HG03039 (cell line): ENCODE results near the gene HLA-A.
"Not testable (repeated sequence)": the region's sequence is repeated elsewhere in the genome, so short reads cannot be mapped to it uniquely, and the experiment has no call there.

Experiments
- ATAC-seq: cut with Tn5 transposase; IDR thresholded peaks from one replicate; pipeline ENCODE4 v1.9.1; 2021; ENCODE audit warnings: mild to moderate bottlenecking, moderate library complexity; ENCODE audit not compliant: unreplicated experiment

The HLA-A gene

DNA sequence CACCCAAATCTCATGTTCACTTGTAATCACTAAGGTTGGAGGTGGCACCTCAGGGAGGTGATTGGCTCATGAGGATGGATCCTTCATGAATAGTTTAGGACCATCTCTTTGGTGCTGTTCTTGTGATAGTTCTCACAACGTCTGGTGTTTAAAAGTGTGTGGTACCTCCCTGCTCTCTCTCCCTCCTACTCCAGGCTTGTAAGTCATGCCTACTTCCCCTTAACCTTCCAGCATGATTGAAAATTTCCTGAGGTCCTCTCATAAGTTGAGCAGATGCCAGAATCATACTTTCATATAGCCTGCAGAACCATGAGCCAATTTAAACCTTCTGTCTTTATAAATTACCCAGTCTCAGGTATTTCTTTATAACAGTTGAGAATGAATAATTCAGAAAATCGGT is 16.6 kb downstream of the HLA-A start:
- no peak for ATAC-seq

DNA sequence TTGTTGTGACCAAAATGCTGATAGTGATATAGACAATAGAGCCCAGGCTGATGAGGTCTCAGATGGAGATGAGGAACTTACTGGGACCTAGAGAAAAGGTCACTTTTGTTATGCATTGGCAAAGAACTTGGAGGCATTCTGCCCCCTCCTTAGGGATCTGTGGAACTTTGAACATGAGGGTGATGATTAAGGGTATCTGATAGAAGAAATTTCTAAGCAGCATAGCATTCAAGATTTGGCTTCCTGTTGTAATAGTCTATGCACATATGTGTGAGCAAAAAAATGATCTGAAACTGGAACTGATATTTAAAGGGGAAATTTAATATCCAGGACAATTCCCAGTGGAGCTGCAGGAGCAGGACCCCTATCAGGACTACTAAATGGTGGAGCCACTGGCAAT is 17.1 kb downstream of the HLA-A start:
- no peak for ATAC-seq

DNA sequence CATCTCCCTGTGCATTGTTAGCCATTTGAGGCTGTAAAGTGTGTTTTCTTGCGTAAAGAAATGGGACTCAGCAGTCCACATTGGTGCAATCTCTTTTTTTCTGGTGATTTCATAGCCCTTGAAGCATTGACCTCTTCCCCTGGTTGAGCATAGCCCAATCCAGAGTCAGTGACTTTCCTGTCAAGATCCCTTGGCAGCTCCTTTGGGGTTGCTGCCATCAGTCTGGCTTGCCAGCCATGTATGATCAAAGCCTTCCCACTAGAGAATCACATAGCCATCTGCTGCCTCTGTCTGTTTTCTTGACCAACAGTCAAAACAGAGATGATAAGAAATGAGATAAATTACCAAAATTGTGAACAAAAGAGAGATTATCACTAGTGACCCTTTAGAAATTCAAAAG is 19.6 kb downstream of the HLA-A start:
- ATAC-seq = no peak

DNA sequence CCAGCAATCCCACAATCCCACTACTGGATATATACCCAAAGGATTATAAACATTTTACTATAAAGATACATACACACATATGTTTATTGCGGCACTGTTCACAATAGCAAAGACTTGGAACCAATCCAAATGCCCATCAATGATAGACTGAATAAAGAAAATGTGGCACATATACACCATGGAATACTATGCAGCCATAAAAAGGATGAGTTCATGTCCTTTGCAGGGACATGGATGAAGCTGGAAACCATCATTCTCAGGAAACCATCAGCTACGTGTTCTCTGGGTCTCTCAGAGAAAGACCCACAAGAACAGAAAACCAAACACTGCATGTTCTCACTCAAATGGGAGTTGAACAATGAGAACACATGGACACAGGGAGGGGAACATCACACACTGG is 21.4 kb downstream of the HLA-A start:
- ATAC-seq = not testable (repeated sequence)

DNA sequence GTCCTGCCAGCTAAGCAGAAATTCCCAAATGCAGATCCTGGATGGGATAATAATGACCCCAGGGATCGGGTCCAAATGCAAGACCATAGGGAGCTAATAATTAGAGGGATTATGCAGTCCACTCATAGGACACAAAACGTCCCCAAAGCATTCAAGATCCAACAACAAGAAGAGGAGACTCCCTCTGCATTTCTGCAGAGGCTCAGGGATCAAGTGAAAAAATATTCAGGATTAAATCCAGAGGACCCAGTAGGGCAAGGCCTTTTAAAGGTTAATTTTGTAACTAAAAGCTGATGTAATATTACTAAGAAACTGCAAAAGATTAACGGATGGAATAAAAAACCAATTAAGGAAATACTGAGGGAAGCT is 22.2 kb downstream of the HLA-A start:
- ATAC-seq = no peak

DNA sequence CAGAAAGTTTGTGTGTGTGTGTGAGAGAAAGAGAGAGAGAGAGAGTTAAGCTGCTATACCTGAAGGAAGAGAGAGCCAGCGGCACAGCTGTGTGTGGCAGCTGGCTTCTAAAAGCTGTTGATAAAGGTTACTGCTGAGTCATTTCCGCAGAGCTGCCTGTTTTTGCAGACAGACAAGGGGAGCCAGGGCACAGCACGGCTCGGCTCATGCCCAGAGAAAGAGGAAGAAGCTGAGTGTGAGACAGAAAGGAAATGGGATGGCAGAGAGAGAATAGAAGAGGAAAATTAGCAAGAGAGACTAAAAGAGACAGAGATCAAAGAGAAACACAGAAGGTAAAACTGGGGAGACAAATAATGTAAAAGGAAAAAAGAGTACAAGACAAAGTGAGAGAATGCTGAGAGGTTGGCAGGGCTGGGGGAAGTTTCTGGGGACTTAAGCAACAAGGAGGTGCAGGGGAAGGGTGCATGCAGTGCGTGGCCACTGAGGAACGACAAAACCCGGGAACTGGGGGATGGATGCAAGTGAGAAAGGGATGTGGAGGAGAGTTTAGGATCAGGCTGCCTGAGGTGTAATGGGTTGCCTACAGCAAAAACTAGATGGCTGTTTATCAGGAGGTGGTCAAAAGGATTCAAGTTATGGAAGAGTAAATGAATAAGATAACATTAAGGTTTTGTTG is 22.7 kb downstream of the HLA-A start:
- peak; percentile 92 for ATAC-seq

DNA sequence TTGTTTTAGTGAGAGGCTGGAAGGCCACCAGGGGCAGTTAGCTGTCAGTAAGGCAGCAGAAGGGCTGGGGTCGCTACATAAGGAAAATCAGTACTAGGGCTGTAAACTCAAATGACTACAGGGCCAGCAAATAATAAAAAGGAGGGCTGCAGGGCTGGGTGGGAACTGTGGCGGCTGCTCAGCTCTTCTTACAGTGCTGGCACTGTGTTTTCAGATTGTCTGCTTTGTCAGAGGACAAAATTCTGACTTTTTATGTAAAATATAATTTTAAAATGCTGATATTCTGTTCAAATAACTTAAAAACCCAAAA is 23.2 kb downstream of the HLA-A start:
- ATAC-seq = no peak

DNA sequence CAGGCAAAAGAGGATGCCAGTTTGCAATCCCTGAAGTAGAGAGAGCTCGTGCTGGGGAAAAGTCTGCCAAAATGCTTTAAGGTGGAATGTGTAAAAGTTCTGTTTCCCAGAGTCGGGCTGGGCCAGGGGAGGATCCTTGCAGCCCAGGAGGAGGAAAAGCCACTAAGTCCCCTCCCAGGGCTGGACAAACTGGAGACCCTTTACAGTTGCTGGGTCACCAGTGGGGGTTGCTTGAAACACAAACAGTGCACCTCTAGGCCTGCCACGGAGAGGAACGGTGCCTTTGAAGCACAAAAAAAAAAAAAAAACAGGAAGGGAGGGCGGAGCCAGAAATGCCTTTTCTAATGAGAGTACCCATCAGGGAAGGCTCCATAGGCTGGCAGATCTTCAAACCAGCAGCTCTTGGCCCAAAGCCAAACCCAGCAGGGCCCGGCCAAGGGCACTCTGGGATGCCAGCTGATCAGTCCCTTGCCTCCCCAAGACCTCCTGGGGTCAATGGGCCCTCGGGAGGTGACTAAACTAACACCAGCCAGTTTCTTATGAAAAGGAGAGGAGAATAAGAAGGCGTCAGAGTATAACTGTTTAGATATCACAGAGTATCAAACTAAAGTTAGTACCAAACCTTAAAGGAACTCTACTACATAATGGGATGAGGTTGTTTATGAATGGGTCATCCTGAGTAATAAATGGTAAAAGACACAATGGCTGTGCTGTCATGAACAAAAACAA is 23.7 kb downstream of the HLA-A start:
- ATAC-seq = no peak

DNA sequence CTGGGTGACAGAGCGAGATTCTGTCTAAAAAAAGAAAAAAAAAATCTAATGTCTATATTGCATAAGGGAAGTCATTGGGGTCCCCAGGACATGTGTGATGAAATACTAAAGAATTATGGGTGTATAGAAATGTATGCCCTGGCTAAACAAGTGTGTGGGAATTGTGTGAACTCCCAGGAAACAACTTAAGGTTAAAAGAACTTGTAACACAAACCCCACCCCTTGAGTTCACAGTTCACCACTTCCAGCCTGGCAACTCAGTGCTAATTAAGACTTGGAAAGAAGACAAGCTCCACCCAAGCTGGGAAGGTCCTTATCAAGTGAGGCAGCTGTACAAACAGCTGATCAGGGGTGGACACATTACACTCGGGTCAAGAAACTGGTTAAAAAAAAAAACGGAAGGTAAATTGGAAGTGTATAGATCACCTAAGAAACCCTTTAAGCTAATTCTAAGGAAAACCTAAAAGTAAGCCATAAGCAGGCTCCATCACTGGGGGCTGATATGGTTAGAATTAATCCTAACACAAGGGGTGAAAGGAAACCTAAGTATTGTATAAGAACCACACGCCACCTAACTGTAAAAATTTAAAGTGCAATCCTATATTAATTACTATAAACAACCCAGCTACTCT is 25.2 kb downstream of the HLA-A start:
- ATAC-seq = no peak

DNA sequence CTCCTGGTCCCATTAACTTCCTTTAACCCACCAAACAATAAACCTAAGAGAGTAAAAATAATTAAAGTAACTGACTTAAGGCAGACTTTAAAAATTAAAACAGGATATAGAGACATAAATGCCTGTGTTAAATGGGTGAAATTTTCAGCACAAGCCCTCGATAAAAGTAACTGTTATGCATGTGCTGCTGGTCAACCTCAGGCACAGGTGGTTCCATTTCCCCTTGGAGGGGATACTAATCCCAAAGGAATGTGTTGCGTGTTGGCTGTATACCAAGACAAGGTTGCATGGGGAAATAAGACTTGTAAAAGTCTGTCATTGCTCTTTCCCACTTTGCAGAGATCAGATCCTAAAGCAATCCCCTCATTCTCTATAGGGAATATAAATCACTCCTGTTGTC is 25.8 kb downstream of the HLA-A start:
- ATAC-seq = no peak

DNA sequence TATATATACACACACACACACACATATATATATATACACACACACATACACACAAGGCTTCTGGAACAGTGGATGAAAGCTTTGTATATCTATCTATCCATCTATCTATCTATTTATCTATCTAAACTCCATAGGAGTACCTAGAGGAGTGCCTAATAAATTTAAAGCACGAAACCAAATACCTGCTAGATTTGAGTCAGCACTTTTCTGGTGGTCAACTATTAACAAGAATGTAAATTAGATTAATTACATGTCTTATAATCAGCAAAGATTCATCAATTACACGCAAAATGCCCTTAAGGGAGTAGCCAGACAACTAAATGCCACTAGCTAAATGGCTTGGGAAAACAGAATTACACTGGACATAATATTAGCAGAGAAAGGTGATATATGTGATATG is 26.6 kb downstream of the HLA-A start:
- no peak for ATAC-seq

DNA sequence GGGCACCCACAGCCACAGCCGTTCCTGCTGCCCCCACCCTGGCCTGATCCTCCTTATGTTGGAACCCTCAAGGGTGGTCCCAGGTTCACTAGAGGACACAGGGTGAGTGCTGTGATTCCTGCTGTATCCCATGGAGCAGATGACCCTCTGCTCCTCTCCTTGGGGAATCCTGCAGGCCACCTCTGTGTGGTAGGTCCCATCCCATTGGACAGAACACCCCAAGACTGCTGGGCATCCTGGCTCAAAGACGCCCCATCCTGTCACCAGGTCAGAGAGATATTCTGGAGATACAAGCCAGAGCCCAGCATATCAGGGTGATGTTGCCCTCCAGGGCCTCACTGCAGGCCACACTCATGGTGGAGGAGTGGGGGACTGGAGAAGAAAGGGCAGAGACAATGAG is 28.4 kb downstream of the HLA-A start:
- no peak for ATAC-seq

DNA sequence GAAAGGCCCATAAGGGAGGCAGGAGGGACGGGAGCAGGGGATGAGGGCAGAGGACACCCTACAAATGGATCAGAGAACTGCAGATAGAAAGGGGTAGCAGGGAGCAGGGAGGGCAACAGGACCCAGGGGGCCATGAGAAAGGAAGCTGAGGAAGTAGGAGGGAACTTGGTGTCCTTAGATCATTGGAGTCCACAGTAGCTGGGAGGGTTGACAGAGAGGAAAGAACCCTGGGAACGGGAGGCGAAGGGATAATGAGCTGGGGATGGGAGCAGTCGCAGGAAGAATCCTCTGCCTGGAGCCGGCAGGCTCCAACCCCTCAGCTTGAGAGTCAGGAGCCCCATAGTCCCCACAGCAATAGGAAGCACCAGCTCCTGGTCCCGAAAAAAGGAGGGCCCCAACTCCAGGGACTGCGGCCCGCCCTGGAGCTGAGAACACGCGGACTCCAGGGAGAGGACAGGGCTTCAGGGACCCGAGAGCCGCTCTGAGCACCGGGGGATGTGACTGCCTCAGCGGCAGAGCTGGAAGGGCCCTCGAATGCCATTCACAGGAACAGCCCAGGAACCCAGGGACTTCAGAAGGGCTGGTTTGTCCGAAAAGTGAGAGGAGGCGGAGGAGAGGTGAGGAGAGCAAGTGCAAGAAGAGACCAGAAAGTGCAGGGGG is 32.7 kb downstream of the HLA-A start:
- no peak for ATAC-seq

DNA sequence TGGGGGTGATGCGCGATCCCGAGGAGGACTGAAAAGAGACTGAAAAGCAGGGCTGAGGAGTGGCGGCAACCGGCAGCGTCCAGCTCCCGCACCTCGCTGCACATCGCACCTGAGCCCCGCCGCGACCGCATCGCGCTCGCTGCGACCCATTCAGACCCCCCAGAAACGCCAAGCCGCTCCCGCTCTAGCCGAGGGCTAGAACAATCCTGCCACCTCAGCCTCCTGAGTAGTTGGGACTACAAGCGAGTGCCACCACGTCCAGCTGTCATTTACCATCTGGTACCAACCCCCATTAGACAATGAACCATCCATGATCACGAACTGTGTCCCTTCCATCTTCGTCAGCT is 33.2 kb downstream of the HLA-A start:
- no peak for ATAC-seq

DNA sequence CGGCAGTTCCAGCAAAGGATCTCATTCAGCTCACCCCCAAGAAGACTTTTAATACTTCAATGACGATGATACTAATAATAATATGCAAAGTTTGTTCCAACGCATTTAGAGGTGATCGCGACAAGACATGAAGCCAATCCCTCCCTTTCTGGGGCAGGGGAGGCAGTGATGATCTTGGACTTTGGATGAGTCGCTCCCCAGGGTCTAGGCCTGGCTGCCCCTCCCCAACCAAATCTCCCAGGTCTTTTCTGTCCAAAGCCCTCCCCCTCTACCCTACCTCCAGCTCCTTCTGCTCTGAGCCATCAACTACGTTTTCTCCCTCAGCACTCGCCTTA is 33.9 kb downstream of the HLA-A start:
- no peak for ATAC-seq

DNA sequence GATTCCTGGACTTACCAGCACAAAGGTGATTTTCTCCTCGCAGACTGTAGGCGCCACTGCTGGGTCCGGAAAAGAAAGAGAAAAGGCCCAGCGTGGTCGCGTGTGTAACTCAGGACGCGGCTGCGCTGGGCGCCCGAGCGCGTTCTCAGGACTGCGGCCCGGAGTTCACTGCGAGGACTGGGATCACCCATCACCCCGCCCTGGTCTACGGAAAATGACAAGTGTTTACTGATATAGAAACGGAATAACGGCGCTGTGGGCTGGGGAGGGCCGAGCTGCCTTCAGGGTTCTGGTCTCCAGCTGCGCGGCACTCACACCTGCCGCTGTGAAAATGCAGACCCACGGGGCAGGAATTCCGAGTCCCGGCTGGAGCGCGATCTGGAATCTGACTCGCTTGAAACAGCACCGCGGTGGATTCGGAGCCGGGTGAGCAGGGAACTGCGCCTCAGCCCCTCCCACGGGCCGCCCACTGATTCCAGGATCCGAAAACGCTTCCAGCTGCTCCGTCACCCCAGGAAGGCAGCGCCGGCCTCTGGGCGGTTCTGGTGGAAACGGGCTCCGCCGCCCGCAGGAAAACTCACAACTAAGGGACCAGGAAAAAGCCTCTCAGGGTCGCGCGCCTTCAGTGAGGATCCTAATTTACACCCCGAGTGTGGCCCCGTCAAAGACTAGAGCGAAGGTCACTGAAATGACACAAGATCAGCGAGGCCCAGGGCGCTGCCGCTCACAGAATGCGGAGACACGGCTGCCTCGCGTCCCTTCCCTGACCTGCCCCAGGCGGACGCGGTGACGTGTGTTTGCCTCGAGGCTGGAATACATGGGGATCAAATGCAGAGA is 34.5 kb downstream of the HLA-A start:
- ATAC-seq = no peak

DNA sequence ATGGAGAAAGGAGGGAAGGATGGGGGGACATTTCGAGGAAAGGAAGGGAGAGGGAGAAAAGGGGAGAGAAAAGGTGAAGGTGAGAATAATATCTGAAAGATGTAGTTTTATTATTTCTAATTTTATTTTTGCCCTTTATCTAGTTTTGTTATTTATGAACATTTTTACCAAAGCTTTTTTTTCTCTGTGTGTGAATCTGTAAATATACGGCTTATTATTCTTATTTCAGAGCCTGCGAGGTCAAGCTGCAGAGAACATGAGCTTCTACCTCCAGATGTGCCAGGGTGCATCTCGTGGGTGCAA is 35.0 kb downstream of the HLA-A start:
- ATAC-seq = no peak

DNA sequence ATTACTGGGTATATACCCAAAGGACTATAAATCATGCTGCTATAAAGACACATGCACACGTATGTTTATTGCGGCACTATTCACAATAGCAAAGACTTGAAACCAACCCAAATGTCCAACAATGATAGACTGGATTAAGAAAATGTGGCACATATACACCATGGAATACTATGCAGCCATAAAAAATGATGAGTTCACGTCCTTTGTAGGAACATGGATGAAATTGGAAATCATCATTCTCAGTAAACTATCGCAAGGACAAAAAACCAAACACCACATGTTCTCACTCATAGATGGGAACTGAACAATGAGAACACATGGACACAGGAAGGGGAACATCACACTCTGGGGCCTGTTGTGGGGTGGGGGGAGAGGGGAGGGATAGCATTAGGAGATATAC is 37.7 kb downstream of the HLA-A start:
- not testable (repeated sequence) for ATAC-seq

DNA sequence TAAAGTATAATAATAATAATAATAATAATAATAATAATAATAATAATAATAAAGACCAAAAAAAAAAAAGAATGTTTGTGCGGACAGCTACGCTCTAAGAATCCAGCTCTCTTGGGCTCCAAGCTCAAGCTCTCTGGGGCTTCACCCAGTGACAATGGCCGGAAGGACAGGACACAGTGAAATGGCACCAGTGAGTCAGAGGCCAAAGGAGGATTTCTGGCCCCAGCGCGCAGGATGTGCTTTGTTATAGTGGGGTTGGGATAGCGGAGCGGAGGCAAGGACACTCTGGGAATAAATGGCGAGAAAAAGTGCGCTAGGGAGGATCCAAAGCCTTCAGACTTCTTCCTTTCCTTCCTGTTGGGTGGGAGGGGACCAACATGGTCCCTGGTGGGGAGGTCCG is 38.2 kb downstream of the HLA-A start:
- ATAC-seq = no peak

DNA sequence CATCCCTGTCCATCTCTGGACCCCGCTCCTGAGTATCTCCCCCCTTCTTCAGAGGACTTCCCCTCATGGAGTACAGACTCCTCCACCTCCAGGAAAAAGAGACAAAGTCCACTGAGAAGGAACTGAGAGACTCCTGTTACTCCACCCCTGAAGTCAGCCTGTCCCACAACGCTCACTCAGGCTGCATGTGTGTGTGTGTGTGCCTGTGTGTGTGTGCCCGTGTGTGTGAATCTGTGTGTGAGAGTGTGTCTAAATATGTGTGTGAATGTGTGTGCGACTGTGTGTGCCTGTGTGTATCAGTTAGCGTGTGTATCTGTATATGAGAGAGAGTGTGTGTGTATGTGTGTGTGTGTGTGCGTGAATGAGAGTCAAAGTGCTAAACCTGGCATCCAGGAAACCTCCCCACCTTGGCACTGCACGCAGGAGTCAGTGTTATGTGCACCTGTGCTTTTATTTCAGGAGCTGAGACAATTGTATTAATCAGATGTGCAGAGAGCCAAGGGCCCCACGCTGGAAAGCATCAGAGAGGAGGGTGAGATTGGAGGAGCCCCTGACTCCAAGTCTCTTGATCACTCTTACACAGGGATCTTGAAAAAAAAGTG is 39.0 kb downstream of the HLA-A start:
- ATAC-seq = no peak

DNA sequence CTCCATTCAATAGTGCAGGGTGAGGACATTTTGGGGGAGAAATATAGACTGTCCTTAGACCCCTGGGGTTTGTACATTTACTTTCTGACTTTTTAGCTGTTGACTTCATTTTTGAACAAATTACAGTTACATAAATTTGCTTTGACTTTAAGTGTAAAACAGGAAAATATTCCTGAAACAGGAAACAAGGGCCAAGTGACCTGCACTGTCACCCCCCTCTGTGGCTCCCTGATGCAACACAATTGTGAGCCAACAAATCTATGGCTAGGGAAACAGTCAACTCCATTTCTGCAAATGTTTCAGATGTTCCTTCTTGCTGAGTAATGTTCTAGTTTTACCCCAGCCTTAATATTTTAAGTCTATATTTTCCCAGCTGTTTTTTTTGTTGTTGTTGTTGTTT is 39.8 kb downstream of the HLA-A start:
- no peak for ATAC-seq
